Measurements from ENCODE around the gene FRMD1.

FRMD1 gene

GRCh38 chr6:168055696-168056489 lies 23.1 kb downstream of the FRMD1 start:
- no peak for TF ChIP-seq CTCF (IDR thresholded peaks at IDR 0.05; ENCODE audit: extremely low read depth, missing control alignments)
- no peak for DNase-seq (ENCODE audit: low spot score)

- TF ChIP-seq CTCF (IDR thresholded peaks at IDR 0.05; ENCODE audit: extremely low read depth, missing control alignments) = no peak
These were observed 24.0 kb downstream of the FRMD1 start for GRCh38 chr6:168054765-168055560.

GRCh38 chr6:168053957-168054471 lies 25.0 kb downstream of the FRMD1 start:
- no peak for TF ChIP-seq CTCF (IDR thresholded peaks at IDR 0.05; ENCODE audit: extremely low read depth, missing control alignments)
- DNase-seq (ENCODE audit: low spot score) = no peak

More at GRCh38 chr6:168054765-168055560, 24.0 kb downstream of the FRMD1 start:
- DNase-seq (ENCODE audit: low spot score) = no peak

GRCh38 chr6:168053086-168053956 lies 25.7 kb downstream of the FRMD1 start:
- no peak for TF ChIP-seq CTCF (IDR thresholded peaks at IDR 0.05; ENCODE audit: extremely low read depth, missing control alignments)
- no peak for DNase-seq (ENCODE audit: low spot score)

GRCh38 chr6:168052291-168052891 lies 26.6 kb downstream of the FRMD1 start:
- no peak for TF ChIP-seq CTCF (IDR thresholded peaks at IDR 0.05; ENCODE audit: extremely low read depth, missing control alignments)

GRCh38 chr6:168051648-168052047 lies 27.4 kb downstream of the FRMD1 start:
- DNase-seq (ENCODE audit: low spot score) = no peak
- no peak for TF ChIP-seq CTCF (IDR thresholded peaks at IDR 0.05; ENCODE audit: extremely low read depth, missing control alignments)

More at GRCh38 chr6:168052291-168052891, 26.6 kb downstream of the FRMD1 start:
- no peak for DNase-seq (ENCODE audit: low spot score)
